Heart left ventricle (tissue), 13 donors: ENCODE measurements around the gene SH2D2A.

Source experiments
- POLR2A ChIP-seq, 2 donors: fragments of 450-650 bp; IDR thresholded peaks; one replicate each; pipeline ENCODE4 v1.6.1; 2017; ENCODE audit warnings: antibody characterized with exemption in 2 of 2, mild to moderate bottlenecking in 2 of 2, moderate library complexity in 2 of 2
- TF ChIP-seq, protein P1 (sequence below), 12 donors: fragments of 200-600 bp; sonication (generic) in 4 of 12; IDR thresholded peaks; one replicate each; pipeline versions ENCODE4 v1.5.0 to v1.8.0; 2018 to 2022; ENCODE audit warnings: antibody characterized with exemption in 12 of 12, mild to moderate bottlenecking in 5 of 12
- donor health status: ischemic (EF 13 %, LVEDD 7.1; RV severe dilation, severe dysfunction).
- donor health status: DM: no; HTN: yes; CAD: no.
- donor health status: DM: no; HTN: no; CAD: no.
- donor health status: ischemic (EF 25% LVEDD 6.9; RV normal size, moderate dysfunction).
- donor health status: ischemic (EF 25% LVEDD 5.7; RV mildly dilated, moderate dysfunction).
- donor health status: ischemic (EF 35%, LVEDD 5.7; RV mildly dilated, moderate dysfunction).
- donor health status: nonischemic (EF 11% LVEDD 7.7; RV severe dilation, severe dysfunction).
- donor health status: DM: yes; HTN: yes; CAD: no.
- donor health status: PGD.
- donor health status: ischemic (EF 29% LVEDD 5.4; RV normal size, mild dysfunction).
- donor health status: nonischemic (EF 23%, LVEDD 6.1; RV moderate dilation, normal function).

DNA sequence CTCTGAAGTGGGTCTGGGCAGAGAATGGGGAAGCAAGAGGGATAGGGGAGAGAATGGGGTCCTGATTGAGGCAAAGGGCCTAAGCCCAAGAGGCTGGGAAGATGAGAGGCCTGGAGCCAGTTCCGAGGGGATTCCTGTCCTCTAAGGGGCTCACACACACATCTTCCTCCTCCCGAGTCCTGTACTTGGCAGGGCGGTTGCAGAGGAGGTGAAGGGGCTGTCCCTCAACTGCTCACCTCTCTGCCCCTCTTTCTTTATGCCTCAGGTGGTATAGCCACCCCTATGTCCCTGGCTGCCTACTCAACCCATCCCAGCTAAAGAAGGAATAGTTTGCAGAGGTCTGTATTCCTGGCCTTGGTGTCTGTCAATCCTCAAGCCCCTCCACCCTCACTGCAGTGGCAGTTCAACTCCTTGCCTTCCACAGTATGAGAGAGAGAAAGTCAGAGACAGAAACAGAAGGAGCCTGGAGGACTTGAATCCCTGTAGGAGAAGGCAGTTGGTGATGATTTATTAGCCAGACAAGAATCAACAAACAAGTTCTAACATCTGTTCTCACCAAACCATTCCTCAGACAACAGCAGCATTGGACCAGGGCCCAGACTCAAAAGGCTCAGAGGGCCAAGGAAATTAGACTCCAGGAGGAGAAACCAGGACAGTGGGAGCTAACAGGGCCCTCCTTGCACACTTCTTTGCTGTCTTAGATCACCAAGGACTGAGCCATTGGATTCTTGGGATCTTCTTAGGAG, 10.7 kb downstream of the SH2D2A start:
- TF ChIP-seq POLR2A (IDR thresholded peaks at IDR 0.05), result no peak
- TF ChIP-seq, protein P1, sequence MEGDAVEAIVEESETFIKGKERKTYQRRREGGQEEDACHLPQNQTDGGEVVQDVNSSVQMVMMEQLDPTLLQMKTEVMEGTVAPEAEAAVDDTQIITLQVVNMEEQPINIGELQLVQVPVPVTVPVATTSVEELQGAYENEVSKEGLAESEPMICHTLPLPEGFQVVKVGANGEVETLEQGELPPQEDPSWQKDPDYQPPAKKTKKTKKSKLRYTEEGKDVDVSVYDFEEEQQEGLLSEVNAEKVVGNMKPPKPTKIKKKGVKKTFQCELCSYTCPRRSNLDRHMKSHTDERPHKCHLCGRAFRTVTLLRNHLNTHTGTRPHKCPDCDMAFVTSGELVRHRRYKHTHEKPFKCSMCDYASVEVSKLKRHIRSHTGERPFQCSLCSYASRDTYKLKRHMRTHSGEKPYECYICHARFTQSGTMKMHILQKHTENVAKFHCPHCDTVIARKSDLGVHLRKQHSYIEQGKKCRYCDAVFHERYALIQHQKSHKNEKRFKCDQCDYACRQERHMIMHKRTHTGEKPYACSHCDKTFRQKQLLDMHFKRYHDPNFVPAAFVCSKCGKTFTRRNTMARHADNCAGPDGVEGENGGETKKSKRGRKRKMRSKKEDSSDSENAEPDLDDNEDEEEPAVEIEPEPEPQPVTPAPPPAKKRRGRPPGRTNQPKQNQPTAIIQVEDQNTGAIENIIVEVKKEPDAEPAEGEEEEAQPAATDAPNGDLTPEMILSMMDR (IDR thresholded peaks at IDR 0.05), result no peak
